GM23248 (cell line): ENCODE measurements around the gene ETS1. TPM values are rescaled to one million over a fixed set of nuclear protein-coding genes. Genes with fewer than 3 reads are reported as not detected.
A peak's percentile ranks its signal among the peaks of the same experiment; 100 is the strongest.

Source experiments
- DNase-seq: peaks from one replicate; pipeline ENCODE4 v3.0.0-alpha.2; 2015
- H2AFZ ChIP-seq: fragments of 200-600 bp; sonication (generic); 2 replicates; pipeline ENCODE4 v1.6.1; 2016; ENCODE audit warnings: antibody characterized with exemption
- H3F3A ChIP-seq: fragments of 200-600 bp; sonication (generic); 2 replicates; pipeline ENCODE4 v1.6.1; 2016; ENCODE audit warnings: mild to moderate bottlenecking, antibody characterized with exemption, mixed run types; ENCODE audit not compliant: insufficient read depth
- H3K27ac ChIP-seq: fragments of 200-600 bp; sonication (generic); 2 replicates; pipeline ENCODE4 v1.5.1; 2016; ENCODE audit warnings: mild to moderate bottlenecking
- H3K27me3 ChIP-seq: fragments of 200-600 bp; sonication (generic); replicated peaks from 2 replicates; pipeline ENCODE4 v1.6.1; 2016; ENCODE audit warnings: mild to moderate bottlenecking; ENCODE audit not compliant: insufficient read depth
- H3K36me3 ChIP-seq: fragments of 200-600 bp; sonication (generic); 2 replicates; pipeline ENCODE4 v1.6.1; 2016; ENCODE audit warnings: low read depth, mild to moderate bottlenecking
- H3K4me1 ChIP-seq: fragments of 200-600 bp; sonication (generic); 2 replicates; pipeline ENCODE4 v1.6.1; 2016; ENCODE audit warnings: mild to moderate bottlenecking; ENCODE audit not compliant: insufficient read depth
- H3K4me2 ChIP-seq: fragments of 200-600 bp; sonication (generic); one replicate; pipeline ENCODE4 v1.6.1; 2016; ENCODE audit warnings: mild to moderate bottlenecking; ENCODE audit not compliant: unreplicated experiment
- H3K4me3 ChIP-seq: fragments of 200-600 bp; sonication (generic); 2 replicates; pipeline ENCODE4 v1.5.1; 2016; ENCODE audit warnings: mild to moderate bottlenecking
- H3K79me2 ChIP-seq: fragments of 200-600 bp; sonication (generic); 2 replicates; pipeline ENCODE4 v1.6.1; 2016; ENCODE audit warnings: mild to moderate bottlenecking; ENCODE audit not compliant: insufficient read depth
- H3K9ac ChIP-seq: fragments of 200-600 bp; sonication (generic); 2 replicates; pipeline ENCODE4 v1.6.1; 2016; ENCODE audit warnings: mild to moderate bottlenecking
- H3K9me2 ChIP-seq: fragments of 200-600 bp; sonication (generic); 2 replicates; pipeline ENCODE4 v1.6.1; 2016; ENCODE audit warnings: mixed run types, mild to moderate bottlenecking, moderate library complexity; ENCODE audit not compliant: insufficient read depth
- H3K9me3 ChIP-seq: fragments of 200-600 bp; sonication (generic); one replicate; pipeline ENCODE4 v1.6.1; 2017; ENCODE audit warnings: low read depth
- H4K20me1 ChIP-seq: fragments of 200-600 bp; sonication (generic); 2 replicates; pipeline ENCODE4 v1.6.0; 2016; ENCODE audit not compliant: insufficient read depth
- EZH2 ChIP-seq: fragments of 200-600 bp; sonication (generic); IDR thresholded peaks from 2 replicates; pipeline ENCODE4 v1.6.1; 2018; ENCODE audit warnings: antibody characterized with exemption, mild to moderate bottlenecking; ENCODE audit not compliant: insufficient read depth, poor library complexity, severe bottlenecking
- EZH2phosphoT487 ChIP-seq: fragments of 200-600 bp; sonication (generic); IDR thresholded peaks from 2 replicates; pipeline ENCODE4 v1.6.1; 2018; ENCODE audit warnings: antibody characterized with exemption, moderate library complexity, mild to moderate bottlenecking, low read depth; ENCODE audit not compliant: insufficient read depth
- WGBS, 2 experiments: methylation state at CpG; one replicate each; pipeline ENCODE4 v1.1.6; 2015 to 2017; ENCODE audit warnings: low lambda C conversion rate in 2 of 2, low coverage in 1 of 2; ENCODE audit errors: missing lambda C conversion rate in 2 of 2; 5-methylcytosine and 5-hydroxymethylcytosine counted together
- in situ Hi-C: fragments of 300-500 bp; cut with MboI; formaldehyde crosslinking; loops from 2 replicates; pipeline ENCODE4 v1.15.0; 2020
- polyA plus RNA-seq: library from polyadenylated mRNA; unstranded; fragments of >200 nt; fragmentation: Nextera tagmentation; extraction: Ambion mirVana; gene quantifications from 2 replicates; pipeline ENCODE4 v1.2.1, GENCODE V29; 2016
- total RNA-seq: library from RNA; depleted of rRNA; stranded (reverse); fragments of >200 nt; shearing (Covaris generic); gene quantifications from 2 replicates; pipeline ENCODE4 v1.2.3, GENCODE V29; 2014

The ETS1 gene
- total and polyA plus RNA-seq, 2 experiments from 2014 or later, result 19.9 to 61.0 TPM

DNA sequence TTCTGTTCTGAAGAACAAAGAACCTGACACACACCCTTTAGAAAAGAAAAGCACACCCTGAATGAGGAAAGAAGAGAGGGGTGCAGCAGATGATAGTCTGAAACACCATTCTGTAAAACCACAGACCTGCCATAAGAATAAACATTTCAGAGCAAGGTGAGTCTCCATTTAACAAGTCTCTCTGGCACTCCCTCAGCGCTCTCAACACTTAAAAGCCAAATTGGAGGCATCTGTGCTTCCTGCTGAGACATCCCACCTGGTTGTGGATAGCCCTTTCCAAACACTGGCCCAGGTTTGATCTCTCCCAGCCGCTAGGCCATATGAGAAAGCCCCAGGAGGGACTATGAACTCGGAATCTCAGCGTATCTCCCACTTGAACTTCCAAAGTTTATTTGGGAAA, 36.3 kb downstream of the ETS1 start:
- no peak overlapping the region for H3K27ac ChIP-seq
- no peak for DNase-seq
- no peaks in the 10 kb centered on the region for H3K9me3 ChIP-seq
- H3F3A ChIP-seq, result no peaks in the 10 kb centered on the region
- H3K4me2 ChIP-seq, result no peak overlapping the region
- peaks cover 7% of the 10 kb centered on the region for H3K4me1 ChIP-seq
- H3K4me3 ChIP-seq, result no peak overlapping the region
- H3K27me3 ChIP-seq, result no peaks in the 10 kb centered on the region
- no peak overlapping the region for H3K9ac ChIP-seq
- TF ChIP-seq EZH2phosphoT487, result no peak
- no peak for TF ChIP-seq EZH2
- 97 to 99% methylated on average over 4 of the region's 4 CpGs for WGBS, 2 experiments
- no peaks in the 10 kb centered on the region for H3K79me2 ChIP-seq
- no peaks in the 10 kb centered on the region for H3K9me2 ChIP-seq
- no peaks in the 10 kb centered on the region for H3K36me3 ChIP-seq
- H4K20me1 ChIP-seq, result no peaks in the 10 kb centered on the region
- H2AFZ ChIP-seq, result no peak overlapping the region
- in situ Hi-C loops, result no loop called here

- Histone ChIP-seq H3K9me3 (no peaks in the 10 kb centered on the region), H3K79me2 (no peaks in the 10 kb centered on the region), H2AFZ (no peak overlapping the region), H3K9me2 (no peaks in the 10 kb centered on the region), H3K36me3 (no peaks in the 10 kb centered on the region), H4K20me1 (no peaks in the 10 kb centered on the region), H3K27me3 (no peaks in the 10 kb centered on the region), H3K27ac (no peak overlapping the region), H3K4me2 (no peak overlapping the region), H3F3A (no peaks in the 10 kb centered on the region), H3K4me3 (no peak overlapping the region), H3K4me1 (peaks cover 7% of the 10 kb centered on the region), H3K9ac (no peak overlapping the region)
- DNase-seq, result no peak
- in situ Hi-C loops, result no loop called here
- TF ChIP-seq EZH2phosphoT487 (no peak), EZH2 (no peak)
- WGBS, 2 experiments, result 96 to 99% methylated on average over 4 of the region's 4 CpGs
Measured at GRCh38 chr11:128550261-128550821, 37.0 kb downstream of the ETS1 start.

GRCh38 chr11:128549256-128549944, 38.0 kb downstream of the ETS1 start:
- Histone ChIP-seq H3K79me2 (no peaks in the 10 kb centered on the region), H3K4me2 (peak overlapping the region; percentile 91), H3K9ac (peak overlapping the region; percentile 80), H3F3A (no peaks in the 10 kb centered on the region), H3K9me3 (no peaks in the 10 kb centered on the region), H3K27me3 (no peaks in the 10 kb centered on the region), H3K27ac (no peak overlapping the region), H3K4me1 (peaks cover 7% of the 10 kb centered on the region), H3K4me3 (peak overlapping the region; percentile 80), H4K20me1 (no peaks in the 10 kb centered on the region), H3K36me3 (no peaks in the 10 kb centered on the region), H2AFZ (peak overlapping the region; percentile 89), H3K9me2 (no peaks in the 10 kb centered on the region)
- in situ Hi-C loops, result no loop called here
- no peak for DNase-seq
- TF ChIP-seq EZH2phosphoT487 (no peak), EZH2 (no peak)
- 46 to 57% methylated on average over 28 to 37 of the region's 37 CpGs for WGBS, 2 experiments

DNA sequence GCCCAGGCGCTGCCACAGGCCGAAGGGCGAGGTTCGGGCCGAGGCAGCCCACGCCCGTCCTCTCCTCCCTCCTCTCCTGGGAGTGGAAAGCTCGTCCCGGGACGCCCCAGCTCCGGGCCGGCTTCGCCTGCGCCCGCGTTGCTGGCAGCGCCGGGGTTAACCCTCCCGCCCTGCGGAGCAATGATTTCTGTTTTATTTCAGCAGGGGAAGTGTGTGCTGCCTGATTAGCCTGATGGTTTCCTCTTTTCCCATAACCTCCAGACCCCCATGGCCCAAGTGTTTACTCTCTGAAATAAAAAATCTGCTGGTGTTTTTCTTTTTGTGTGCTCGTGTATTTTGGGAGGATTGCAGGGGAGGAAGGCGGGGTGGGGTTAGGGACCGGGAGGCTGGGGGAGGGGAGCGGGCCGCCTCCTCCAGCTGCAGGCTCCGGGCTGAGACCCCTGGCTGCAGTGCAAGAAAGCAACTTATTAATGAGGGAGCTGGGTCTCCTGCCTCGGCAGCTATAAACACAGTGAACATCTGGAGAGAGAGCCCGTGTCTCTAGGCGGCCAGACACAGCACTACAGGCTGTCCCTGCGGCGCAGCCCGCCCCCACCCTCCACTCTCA, 38.6 kb downstream of the ETS1 start:
- Histone ChIP-seq H3K36me3 (no peaks in the 10 kb centered on the region), H3K27ac (no peak overlapping the region), H3K79me2 (no peaks in the 10 kb centered on the region), H3F3A (no peaks in the 10 kb centered on the region), H3K9me2 (no peaks in the 10 kb centered on the region), H3K4me1 (peaks cover 7% of the 10 kb centered on the region), H3K27me3 (no peaks in the 10 kb centered on the region), H3K9ac (peak overlapping the region; percentile 80), H3K9me3 (no peaks in the 10 kb centered on the region), H3K4me3 (peak overlapping the region; percentile 80), H3K4me2 (peak overlapping the region; percentile 91), H2AFZ (peak overlapping the region; percentile 89), H4K20me1 (no peaks in the 10 kb centered on the region)
- 3 to 4% methylated on average over 22 to 32 of the region's 32 CpGs for whole genome bisulfite sequencing, 2 experiments
- DNase-seq, result peak; percentile 73
- in situ Hi-C loops, result no loop called here
- TF ChIP-seq EZH2 (no peak), EZH2phosphoT487 (no peak)
